ACHN (cell line): ENCODE measurements around the gene FUT7.
A peak's percentile ranks its signal among the peaks of the same experiment; 100 is the strongest.

Source experiments
- DNase-seq: peaks from one replicate; pipeline ENCODE4 v3.0.0-alpha.2; 2015
- in situ Hi-C: cut with HindIII; loops from 2 replicates; pipeline ENCODE4 v1.10.0; 2017; ENCODE audit warnings: low sequenced_read_pairs, low pct_ligation_motif_present, low pct_unique_long_range_greater_than_20kb

The FUT7 gene, protein sequence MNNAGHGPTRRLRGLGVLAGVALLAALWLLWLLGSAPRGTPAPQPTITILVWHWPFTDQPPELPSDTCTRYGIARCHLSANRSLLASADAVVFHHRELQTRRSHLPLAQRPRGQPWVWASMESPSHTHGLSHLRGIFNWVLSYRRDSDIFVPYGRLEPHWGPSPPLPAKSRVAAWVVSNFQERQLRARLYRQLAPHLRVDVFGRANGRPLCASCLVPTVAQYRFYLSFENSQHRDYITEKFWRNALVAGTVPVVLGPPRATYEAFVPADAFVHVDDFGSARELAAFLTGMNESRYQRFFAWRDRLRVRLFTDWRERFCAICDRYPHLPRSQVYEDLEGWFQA

DNA sequence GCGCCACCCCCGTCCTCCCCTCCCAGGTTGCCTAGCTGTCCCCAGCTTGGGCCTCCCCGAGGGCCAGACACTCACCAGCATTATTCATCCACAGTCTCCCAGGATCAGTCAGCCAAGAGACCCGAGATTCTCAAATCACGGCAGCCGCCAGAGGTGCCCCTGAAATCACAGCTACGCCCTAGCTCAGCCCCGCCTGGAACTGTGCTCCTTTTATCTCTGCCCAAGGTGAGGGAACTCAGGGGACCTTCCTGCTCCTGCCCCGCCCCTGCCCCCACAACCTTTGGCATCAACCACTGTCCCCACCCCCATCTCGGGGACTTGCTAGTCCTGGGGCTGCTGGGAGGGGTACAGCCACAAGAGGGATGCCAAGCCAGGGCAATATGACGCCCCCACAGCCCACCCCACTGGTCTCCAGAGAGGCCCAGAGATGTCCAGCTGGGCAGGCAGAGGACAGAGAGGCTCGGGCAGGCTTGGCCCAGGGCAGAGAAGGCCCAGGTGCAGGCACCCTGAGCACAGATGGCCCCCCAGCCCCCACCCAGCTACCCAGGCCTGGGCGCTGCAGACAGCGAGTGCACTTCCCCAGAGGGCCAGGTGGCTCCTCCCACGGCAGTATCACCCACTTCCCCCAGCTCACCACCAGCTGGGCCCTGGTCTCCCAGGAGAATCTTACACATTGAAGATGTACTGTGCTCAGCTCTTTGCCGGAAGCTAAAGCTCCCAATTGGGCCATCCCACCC lies at the start of gene FUT7:
Gene FUT7, minus strand, starts transcription at position 185 of the 737 bp plus-strand sequence. Its CDS starts 97 bp downstream, at position 88.
- in situ Hi-C loops: no loop called here
- DNase-seq: no peak

DNA sequence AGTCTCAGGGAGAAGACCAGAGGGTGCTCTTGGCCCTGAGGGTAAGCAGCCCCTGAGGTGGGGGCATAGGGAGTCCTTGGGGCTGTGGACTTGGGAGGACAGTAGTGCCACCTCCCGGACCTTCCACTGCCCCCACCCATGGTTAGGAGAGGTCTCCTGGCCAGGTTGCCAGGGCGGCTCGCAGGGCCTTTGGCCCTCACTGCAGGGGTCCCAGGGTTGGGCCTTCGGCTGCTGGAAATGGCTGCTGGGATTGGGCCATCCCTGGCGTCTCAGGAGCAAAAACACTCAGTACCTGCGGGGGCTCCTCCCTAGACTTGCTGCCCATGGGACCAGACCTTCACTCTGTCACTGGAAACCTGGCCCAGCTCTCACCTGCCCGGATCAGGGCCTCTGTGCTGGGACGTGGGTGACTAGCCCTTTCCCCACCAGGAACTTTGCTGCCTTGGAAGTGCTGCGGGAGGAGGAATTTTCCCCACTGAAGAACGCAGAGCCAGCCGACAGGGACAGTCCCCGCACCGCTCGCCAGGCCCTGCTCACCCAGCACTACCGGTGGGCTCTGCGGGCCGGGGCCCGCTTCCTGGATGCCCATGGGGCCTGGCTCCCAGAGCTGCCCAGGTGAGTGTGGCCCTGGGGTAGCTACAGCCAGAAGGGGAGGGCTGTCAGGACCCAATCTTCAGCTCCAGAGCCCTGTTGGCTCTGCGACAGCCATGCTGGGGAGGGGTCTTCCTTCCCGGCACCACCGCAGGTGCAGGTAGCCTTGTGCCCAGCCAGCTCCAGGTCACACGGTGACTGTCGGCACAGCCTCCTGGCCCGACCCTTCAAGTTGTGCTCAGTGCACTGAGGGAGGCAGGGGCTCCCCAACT lies 48.6 kb upstream of the FUT7 start:
- in situ Hi-C loops: no loop called here
- no peak for DNase-seq

DNA sequence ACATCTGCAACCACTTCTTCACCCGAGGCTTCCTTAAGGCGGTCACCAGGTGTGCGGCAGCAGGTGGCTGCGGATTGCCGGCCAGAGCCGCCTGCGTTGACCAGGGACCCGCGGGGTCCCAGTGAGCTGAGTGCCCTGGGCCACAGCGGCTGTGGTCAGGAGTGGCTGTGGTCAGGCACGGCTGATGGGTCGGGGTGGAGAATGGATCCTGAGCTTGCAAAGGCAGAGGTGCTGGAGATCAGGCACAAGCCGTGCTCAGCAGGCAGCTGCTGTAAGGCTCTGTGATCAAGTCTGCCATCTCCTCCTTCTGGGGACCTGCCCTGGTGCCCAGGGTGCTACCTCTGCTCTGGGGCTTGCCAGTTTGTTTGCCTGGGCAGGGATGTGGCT lies 47.5 kb upstream of the FUT7 start:
- no peak for DNase-seq
- in situ Hi-C loops: no loop called here

DNA sequence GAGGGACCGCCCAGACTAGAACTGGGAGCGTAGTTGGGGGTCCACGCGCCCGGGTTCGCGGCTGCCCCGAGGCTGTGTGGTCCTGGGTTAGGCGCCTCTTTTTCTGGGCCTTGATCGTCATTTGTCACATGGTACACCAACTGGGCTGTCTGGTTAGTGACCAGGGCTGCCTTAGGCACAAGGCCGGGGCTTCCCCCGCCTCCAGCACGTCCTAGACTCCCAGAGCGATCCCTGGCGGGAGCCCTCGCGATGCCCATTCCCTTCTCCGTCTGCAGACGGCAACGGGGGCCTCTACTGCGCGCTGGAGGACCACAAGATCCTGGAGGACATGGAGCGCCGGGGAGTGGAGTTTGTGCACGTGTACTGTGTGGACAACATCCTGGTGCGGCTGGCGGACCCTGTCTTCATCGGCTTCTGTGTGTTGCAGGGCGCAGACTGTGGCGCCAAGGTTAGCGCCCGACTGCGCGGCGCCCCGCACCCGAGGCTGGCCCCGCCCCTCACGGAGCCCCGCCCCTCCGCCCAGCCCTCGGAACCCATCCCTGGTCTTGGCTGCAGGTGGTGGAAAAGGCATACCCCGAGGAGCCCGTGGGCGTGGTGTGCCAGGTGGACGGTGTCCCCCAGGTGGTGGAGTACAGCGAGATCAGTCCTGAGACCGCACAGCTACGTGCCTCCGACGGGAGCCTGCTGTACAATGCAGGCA lies 47.0 kb upstream of the FUT7 start:
- DNase-seq: no peak
- in situ Hi-C loops: no loop called here

DNA sequence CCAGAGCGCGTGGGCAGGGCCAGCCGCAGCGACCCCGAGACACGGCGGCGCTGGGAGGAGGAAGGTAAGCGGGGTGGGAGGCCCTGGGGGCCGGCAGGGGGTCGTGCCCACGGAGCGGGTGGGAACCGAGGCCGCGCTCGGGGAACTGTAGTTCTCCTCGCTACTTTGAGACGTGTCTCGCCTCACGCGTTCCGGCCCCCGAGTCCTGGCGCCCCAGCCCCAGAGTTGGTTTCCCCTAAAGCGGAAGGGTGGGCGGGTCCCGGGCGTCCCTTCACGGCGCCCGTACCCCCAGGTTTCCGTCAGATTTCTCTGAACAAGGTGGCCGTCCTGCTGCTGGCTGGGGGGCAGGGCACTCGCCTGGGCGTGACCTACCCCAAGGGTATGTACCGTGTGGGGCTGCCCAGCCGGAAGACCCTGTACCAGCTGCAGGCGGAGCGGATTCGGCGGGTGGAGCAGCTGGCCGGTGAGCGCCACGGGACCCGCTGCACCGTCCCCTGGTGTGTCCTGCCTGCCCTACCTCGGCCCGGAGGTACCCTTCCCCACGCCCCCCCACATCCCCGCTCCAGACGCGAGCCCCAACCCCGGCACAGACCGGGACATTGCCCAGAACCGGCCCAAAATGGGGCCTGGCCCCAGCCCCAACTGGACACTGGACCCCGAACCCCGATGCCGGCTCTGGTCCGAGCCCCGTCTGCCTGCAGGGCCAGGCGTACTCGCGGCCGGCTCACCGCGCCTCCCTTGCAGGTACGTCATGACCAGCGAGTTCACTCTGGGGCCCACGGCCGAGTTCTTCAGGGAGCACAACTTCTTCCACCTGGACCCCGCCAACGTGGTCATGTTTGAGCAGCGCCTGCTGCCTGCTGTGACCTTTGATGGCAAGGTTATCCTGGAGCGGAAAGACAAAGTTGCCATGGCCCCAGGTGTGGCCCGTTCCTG lies 46.1 kb upstream of the FUT7 start:
- no peak for DNase-seq

DNA sequence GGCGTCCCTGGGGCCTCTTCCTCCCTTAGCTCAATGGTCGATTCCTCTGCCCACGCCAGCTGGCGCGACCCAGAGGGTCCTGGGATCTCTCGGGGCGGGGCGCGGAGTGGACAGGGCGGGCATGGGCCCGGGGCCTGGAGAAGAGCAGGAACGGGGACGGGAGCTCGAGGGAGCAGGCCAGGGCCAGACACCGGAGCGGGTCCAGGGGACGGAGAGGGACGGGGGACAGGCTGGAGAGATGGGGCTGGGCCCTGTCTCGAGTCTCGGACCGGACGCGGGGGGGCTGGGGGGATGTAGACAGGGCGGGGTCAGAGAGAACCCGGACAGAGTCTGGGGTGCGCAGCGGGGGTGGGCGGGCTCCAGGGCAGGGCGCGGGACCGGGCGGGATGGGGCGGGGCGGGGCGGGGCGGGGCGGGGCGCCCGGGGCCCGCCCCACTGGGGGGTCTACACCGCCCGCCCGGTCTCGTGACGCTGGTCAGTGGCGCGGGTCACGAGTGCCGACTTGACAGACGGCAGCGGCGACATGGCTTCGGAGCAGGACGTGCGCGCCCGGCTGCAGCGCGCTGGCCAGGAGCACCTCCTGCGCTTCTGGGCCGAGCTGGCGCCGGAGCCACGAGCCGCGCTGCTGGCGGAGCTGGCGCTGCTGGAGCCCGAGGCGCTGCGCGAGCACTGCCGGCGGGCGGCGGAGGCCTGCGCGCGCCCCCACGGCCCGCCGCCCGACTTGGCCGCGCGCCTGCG lies 45.3 kb upstream of the FUT7 start, which contains the start of gene UAP1L1:
Gene UAP1L1, plus strand, starts transcription at position 508 of the 738 bp plus-strand sequence. Its CDS starts 16 bp downstream, at position 524.
- peak; percentile 39 for DNase-seq

More for the DNA sequence above, 46.1 kb upstream of the FUT7 start:
- in situ Hi-C loops: no loop called here

DNA sequence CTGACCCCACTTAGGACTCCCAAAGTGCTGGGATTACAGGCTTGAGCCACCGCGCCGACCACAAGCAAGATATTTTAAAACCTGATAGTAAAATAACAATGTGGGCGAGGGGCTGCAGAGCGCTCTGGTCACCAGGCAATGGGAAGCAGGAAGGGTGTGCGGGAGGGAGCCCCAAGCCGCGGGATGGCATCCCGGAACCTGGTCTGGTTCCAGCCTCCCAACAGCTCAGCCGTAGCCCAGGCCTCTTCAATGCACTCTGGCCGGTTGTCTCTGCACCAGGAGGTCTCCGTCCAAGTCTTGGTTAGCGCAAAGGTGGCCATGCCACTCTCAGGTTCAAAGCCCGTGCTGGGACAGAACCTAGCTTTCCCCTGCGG lies 44.7 kb upstream of the FUT7 start:
- in situ Hi-C loops: no loop called here
- no peak for DNase-seq

More for the DNA sequence above, 45.3 kb upstream of the FUT7 start, which contains the start of gene UAP1L1:
- in situ Hi-C loops: no loop called here

DNA sequence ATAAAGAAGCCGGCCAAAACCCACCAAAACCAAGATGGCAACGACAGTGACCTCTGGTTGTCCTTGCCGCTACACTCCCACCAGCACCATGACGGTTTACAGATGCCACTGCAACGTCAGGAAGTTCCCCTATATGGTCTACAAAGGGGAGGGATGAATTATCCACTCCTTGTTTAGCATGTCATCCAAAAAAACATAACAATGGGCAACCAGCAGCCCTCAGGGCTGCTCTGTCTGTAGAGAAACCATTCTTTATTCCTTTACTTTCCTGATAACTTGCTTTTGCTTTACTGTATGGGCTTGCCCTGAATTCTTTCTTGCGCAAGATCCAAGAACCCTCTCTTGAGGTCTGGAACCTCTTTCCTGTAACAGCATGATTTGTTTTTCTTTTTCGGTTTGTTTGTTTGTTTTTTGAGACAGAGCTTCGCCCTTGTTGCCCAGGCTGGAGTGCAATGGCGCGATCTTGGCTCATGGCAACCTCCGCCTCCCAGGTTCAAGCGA lies 43.4 kb upstream of the FUT7 start:
- DNase-seq: no peak
- in situ Hi-C loops: no loop called here

DNA sequence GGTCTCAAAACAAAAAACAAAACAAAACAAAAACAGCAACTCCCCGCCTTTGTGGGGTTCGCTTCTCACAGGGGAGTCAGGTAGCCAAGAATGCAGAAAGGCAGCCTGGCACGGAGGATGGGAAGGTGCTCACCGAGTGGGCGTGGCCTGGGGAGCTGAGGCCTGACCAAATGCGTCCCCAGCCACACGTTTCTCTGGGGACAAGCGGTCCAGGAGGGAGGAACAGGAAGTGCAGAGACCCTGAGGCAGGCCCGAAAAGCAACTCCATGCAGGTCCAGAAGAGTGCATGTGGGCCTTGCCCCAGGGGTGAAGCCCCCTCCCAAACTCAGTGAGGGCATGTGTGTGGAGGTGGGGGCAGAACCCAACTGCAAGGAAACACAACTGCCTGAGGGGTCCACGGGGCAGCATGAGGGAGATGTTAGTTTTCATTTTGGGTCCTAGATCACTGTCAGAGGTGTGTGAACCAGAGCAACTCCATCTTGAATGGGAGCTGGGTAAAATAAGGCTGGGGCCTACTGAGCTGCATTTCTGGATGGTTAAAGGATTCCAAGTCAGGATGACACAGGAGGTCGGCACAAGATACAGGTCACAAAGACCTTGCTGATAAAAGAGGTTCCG lies 42.9 kb upstream of the FUT7 start:
- no peak for DNase-seq
- in situ Hi-C loops: no loop called here

DNA sequence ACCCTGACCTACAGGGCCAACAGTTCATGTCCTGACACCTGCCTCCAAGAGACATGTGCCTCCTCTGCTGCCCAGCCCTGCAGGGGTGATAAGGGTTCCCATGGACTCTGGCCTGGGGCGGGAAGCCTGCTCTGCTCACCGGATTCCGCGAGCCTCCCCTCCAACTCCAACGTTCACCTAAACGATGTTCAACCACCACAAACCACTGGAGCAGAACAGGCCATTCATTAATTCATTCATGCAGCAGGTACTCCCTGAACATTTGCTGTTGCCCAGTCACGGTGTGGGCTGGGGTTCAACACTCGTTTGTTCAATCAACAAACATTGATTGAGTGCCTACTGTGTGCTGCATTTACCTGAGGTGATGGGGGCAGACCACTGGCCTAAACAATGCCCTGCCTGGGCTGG lies 42.1 kb upstream of the FUT7 start:
- in situ Hi-C loops: no loop called here
- DNase-seq: no peak

DNA sequence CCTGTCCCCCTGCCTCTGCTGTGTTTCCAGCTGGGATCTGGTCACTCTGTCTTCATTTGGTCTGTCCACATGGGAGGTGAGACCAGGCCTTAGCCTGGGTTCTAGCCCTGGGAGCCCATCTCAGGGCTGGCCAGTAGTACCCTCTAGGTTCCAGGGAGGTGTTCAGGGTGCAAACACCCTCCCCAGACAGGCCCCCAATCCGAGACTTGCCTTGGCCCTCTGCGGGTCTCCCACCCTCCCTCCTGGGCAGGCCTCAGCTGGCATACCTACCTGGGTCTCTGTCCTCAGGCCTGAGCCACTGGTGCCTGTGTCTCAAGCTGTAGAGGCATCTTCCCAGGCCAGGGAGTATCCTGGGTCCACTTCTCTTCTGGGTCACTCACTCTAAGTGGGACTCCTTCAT lies 39.4 kb upstream of the FUT7 start:
- in situ Hi-C loops: no loop called here
- no peak for DNase-seq

DNA sequence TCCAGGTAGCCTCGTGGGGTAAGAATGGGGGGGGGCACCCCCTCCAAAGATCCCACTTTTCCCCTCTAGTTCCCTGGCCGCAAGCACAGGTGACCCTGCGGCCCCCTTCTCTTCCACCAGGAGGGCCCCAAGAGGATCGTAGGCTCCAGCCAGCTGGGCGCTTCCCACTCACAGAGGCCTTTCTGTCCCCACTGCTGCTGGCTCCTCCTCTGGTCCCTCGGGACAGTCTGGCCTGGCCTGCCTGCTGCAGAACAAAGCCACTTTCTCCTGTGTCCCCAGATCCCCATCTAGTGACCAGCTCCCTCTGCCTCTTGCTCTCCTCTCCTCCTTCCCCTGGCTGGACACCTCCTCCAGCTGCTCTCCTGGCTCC lies 39.0 kb upstream of the FUT7 start:
- no peak for DNase-seq
- in situ Hi-C loops: no loop called here

DNA sequence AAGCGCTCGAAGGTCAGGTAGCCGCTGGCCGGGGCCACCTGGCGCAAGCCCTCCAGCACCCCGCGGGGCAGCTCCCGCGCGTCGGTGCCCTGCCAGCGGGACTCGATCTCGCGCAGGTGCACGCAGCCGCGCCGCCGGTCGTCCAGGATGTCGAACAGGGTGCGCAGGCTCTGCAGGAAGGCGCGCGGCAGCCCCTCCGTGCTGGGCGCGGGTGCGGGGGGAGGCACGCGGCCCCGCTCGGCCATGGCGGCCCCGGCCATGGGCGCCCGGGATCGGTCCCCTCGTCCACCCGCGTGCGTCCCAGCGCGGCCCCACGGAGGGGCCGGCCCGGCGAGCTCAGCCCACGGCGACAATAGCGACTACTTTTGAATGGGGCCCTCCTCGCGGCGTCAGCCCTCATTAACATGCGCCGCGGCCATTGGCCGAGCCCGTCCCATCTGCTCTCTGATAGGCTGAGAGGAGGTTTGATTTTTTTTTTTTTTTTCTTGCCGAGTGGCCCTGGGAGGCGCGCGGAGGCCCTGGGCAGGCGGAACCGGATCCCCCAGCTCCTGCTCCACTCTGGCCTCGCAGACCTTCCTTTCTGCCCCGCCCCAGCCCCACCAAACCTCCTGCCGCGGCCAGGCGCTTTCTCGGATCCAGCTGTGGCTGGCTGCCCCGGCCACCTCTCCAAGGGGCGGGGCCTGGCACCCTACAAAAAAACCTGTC lies 38.5 kb upstream of the FUT7 start, which contains the start of gene SAPCD2:
Gene SAPCD2, minus strand, starts transcription at position 357 of the 705 bp plus-strand sequence. Its CDS starts 97 bp downstream, at position 260.
- peak; percentile 88 for DNase-seq
- in situ Hi-C loops: no loop called here

DNA sequence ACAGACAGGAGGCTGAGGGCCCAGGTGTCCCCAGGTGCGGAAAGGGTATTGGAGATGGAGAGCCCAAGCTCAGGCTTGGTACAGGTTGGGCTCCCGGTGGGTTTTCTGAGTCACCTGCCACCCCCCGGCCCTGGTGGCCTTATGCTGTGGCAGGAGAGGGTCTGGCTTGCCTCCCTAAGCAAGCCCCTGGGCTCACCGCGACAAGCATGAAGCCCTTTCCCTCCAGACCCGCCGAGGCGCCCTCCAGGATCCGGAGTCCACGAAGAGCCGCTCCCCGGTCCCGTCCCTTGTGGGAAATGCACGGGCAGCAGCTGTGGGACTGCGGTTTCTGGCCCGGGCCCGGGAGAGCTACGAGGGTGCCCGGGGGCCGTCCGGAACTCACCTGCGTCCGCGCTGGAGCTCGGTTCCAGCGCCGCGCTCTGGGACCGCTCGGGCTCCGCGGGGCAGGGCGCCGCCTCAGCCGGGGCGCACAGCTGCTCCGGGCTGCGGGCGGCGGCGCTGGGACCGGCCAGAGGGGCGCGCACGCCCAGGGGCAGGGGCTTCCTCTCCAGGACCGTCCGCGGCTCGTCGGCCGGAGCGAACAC lies 37.7 kb upstream of the FUT7 start:
- no peak for DNase-seq
- in situ Hi-C loops: no loop called here
